Urinary bladder (tissue), 4 donors: Measurements from ENCODE around the gene CANX. TPM values are rescaled to one million over a fixed set of nuclear protein-coding genes. Genes with fewer than 3 reads are reported as not detected.
A peak's percentile ranks its signal among the peaks of the same experiment; 100 is the strongest.
"Not testable (repeated sequence)": the region's sequence is repeated elsewhere in the genome, so short reads cannot be mapped to it uniquely, and the experiment has no call there.

ENCODE experiments used
- DNase-seq: peaks from one replicate; pipeline ENCODE4 v3.0.0-alpha.2; 2015; ENCODE audit errors: extremely low spot score
- H3K27ac ChIP-seq: one replicate; pipeline ENCODE4 v1.5.1; 2013; ENCODE audit warnings: low read depth, mild to moderate bottlenecking, moderate library complexity
- H3K36me3 ChIP-seq: one replicate; pipeline ENCODE4 v1.6.1; 2013; ENCODE audit warnings: mild to moderate bottlenecking, moderate library complexity; ENCODE audit not compliant: insufficient read depth
- H3K4me1 ChIP-seq: one replicate; pipeline ENCODE4 v1.6.1; 2013; ENCODE audit warnings: mild to moderate bottlenecking, moderate library complexity; ENCODE audit not compliant: insufficient read depth
- H3K4me3 ChIP-seq: one replicate; pipeline ENCODE4 v1.5.1; 2013; ENCODE audit warnings: low read depth, low read length
- WGBS: extraction: QIAGEN DNeasy Blood & Tissue Kit; methylation state at CpG from one replicate; pipeline ENCODE4 v1.1.7; 2013; 5-methylcytosine and 5-hydroxymethylcytosine counted together
- polyA plus RNA-seq: library from polyadenylated mRNA; stranded (reverse); fragments of 200-250 nt; gene quantifications from one replicate; pipeline ENCODE4 v1.2.3, GENCODE V29; 2013
- total RNA-seq: library from RNA; depleted of rRNA; stranded (reverse); fragments of >200 nt; gene quantifications from one replicate; pipeline ENCODE4 v1.2.3, GENCODE V29; 2014
- donor health status: healthy with polysubstance abuse.
- donor health status: healthy.

Gene CANX, protein sequence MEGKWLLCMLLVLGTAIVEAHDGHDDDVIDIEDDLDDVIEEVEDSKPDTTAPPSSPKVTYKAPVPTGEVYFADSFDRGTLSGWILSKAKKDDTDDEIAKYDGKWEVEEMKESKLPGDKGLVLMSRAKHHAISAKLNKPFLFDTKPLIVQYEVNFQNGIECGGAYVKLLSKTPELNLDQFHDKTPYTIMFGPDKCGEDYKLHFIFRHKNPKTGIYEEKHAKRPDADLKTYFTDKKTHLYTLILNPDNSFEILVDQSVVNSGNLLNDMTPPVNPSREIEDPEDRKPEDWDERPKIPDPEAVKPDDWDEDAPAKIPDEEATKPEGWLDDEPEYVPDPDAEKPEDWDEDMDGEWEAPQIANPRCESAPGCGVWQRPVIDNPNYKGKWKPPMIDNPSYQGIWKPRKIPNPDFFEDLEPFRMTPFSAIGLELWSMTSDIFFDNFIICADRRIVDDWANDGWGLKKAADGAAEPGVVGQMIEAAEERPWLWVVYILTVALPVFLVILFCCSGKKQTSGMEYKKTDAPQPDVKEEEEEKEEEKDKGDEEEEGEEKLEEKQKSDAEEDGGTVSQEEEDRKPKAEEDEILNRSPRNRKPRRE
- total RNA-seq (422 TPM), polyA plus RNA-seq (195 TPM)

DNA sequence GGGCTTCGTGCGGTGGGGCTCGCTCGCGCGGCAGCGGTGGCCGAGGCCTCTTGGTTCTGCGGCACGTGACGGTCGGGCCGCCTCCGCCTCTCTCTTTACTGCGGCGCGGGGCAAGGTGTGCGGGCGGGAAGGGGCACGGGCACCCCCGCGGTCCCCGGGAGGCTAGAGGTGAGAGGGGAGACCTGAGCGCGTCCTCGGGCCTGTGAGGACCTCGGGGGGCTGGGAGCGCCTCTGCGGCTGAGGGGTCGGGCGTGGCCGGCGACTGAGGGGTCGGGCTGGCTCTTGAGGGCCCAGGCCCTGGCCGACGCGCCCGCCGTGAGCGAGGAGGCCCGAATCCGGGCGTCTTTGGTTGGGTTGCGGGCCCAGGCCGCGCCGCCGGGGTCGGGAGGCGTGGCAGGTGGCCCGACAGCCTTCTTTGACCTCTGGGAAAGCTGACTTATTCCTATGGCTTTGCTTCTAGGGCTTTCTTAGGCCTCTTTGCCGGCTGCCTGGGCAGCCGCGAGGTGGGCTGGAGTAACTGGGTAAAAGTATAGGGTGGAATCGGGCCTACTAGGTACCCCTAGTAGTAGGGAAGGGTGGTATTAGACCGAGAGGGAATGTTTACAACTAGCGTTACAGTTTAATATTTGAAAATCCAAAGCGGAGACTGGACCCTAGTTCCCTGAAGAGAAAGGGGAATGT lies at the start of gene CANX:
Gene CANX, plus strand, starts transcription at position 33 of the 681 bp plus-strand sequence. CDS start 6,715 bp downstream, outside the sequence.
- Histone ChIP-seq H3K4me3 (peak within 1 kb of the TSS; percentile 90), H3K36me3 (no peaks in the 10 kb centered on the region), H3K4me1 (peaks cover 5% of the 10 kb centered on the region), H3K27ac (peak within 1 kb of the TSS; percentile 96)
- WGBS: under 1% methylated on average over 58 of the region's 58 CpGs
- DNase-seq: no peak

DNA sequence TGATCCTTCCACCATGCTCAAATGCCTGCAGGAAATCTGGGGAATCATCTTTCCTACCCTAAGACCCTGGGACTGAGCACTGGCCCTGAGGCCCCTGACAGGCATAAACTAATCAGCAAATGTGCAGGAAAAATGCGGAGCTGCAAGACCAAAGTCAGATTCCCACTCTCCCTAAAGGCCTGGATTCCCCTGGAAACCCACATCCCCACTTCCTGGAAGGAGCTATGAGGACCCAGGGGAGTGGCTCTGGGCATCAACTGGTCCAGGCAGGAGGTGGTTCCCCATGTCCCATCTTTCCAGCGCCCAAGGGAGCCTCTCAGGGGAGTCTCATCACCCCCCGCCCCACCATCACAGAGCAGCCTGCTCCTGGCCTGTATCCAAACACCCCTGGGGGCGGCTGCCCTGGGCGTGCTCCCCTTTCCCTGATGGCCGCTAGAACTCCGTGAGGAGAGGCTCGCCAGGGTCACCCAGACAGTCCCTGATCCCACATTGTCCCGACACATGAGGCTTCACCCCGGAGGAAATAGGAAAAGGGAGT lies 49.5 kb upstream of the CANX start:
- not testable (repeated sequence) for DNase-seq, H3K4me1 ChIP-seq
- WGBS: 77% methylated on average over 10 of the region's 10 CpGs

DNA sequence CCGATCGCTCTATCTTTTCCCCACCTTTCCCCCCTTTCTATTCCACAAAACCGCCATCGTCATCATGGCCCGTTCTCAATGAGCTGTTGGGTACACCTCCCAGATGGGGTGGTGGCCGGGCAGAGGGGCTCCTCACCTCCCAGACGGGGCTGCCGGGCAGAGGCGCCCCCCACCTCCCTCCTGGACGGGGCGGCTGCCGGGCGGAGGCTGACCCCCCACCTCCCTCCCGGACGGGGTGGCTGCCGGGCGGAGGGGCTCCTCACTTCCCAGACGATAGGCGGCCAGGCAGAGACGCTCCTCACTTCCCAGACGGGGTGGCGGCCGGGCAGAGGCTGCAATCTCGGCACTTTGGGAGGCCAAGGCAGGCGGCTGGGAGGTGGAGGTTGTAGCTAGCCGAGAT lies 48.5 kb upstream of the CANX start:
- not testable (repeated sequence) for DNase-seq, H3K36me3 ChIP-seq, H3K4me1 ChIP-seq, H3K27ac ChIP-seq, H3K4me3 ChIP-seq
- WGBS: 93% methylated on average over 24 of the region's 26 CpGs

More for the DNA sequence above, 49.5 kb upstream of the CANX start:
- not testable (repeated sequence) for H3K36me3 ChIP-seq, H3K27ac ChIP-seq, H3K4me3 ChIP-seq

DNA sequence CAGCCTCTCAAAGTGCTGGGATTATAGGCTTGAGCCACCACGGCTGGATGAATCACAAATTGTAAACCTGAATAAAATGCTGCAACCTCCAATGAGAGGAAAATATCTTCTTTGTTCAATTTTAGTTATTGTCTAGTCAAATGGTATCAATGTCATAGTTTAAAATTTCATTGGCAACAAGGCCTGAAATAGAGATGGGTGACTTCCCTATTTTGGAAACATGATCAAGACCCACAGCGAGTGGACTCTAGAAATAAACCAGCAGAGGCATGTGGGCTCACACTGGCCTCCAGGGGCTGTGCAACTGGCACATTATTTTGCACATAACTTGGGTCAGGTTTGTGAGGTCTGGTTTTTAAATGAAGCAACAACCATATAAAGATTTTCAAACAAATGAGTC lies 45.6 kb upstream of the CANX start:
- H3K36me3 ChIP-seq, H3K4me3 ChIP-seq, H3K4me1 ChIP-seq, H3K27ac ChIP-seq, DNase-seq: not testable (repeated sequence)
- 68% methylated on average over 2 of the region's 2 CpGs for WGBS

DNA sequence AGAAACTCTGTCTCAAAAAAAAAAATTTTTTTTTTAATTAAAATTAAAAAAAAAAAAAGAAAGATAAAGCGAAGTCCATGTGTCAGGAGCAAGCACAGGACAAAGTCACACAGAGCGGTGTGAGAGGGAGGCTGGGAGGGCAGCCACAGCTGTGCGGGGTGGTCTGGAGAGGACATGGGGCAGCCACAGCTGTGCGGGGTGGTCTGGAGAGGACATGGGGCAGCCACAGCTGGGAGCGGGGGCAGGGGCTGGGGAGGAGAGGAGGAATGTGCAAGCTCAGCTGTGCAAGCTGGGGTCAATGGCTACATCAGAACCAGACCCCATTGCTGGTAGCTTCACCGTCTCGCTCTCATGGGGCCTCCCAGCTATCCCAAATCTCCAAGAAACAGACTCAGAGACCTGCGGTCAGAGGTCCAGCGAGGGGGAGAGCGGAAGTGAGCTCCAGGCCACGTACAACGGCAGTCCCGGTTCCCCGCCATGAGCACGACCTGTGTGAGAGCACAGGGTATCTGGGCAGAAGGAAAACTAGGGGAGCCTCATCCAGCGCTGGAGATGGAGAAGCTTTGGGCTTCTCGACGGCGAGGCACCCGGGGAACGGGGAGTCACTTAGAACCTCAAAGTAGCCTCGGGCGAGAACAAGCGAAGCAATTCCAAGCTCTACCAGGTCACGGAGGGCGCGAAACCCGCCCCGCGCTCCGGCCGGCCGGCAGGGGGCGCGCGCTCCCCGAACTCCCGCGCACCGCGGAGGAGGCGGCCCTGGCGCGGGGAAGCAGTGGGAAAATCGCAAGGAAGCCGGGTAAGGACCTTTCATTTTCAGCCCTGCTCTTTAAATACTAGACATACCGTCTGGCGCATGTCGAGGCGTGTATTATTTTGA lies 41.2 kb upstream of the CANX start:
- not testable (repeated sequence) for H3K36me3 ChIP-seq, DNase-seq, H3K4me3 ChIP-seq, H3K4me1 ChIP-seq, H3K27ac ChIP-seq
- WGBS: 21% methylated on average over 9 of the region's 50 CpGs

DNA sequence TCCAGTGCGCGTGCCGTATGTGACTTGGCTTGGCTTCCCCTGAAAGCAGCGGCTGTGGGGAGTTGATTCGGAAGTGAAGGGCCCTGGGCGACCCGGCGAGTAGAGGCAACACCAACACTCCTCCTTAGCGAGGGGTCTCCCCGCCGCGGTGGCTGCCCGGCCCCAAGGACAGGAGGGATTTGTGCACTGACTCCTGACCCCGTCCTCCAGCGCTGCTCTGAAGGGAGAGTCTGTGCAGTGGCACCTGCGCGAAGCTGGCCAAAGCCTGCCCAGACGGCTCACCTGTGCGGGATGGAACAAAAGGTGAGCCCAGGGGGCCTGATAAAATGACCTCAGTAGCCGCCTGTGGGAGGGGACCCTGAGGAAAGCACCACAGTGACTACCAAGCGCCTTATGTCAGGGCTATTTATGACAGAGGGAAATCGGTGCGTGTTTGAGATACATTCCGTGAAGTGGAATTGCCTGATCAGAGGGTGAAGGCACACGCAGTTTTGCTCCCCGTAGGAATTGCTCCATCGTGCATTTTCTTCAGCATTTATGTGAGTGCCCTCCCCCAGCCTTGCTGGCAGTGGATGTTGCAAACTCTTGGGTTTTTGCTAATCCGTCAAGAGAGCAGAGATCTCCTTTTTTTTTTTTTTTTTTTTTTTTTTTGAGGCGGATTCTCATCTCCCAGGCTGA lies 40.4 kb upstream of the CANX start:
- not testable (repeated sequence) for H3K4me1 ChIP-seq, H3K27ac ChIP-seq, H3K36me3 ChIP-seq, DNase-seq
- whole genome bisulfite sequencing: 11% methylated on average over 10 of the region's 29 CpGs
- peak overlapping the region; percentile 40 for H3K4me3 ChIP-seq

DNA sequence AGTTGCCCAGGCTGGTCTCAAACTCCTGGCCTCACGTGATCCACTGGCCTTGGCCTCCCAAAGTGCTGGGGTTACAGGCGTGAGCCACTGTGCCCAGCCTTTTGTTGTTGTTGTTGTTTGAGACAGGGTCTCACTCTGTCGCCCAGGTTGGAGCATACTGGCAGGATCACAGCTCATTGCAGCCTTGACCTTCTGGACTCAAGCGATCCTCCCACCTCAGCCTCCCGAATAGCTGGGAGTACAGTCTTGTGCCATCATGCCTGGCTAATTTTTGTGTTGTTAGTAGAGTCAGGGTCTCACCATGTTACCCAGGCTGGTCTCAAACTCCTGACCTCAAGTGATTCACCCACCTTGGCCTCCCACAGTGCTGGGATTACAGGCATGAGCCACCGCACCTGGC lies 37.1 kb upstream of the CANX start:
- DNase-seq, H3K27ac ChIP-seq, H3K4me1 ChIP-seq, H3K36me3 ChIP-seq, H3K4me3 ChIP-seq: not testable (repeated sequence)
- WGBS: 97% methylated on average over 6 of the region's 6 CpGs

DNA sequence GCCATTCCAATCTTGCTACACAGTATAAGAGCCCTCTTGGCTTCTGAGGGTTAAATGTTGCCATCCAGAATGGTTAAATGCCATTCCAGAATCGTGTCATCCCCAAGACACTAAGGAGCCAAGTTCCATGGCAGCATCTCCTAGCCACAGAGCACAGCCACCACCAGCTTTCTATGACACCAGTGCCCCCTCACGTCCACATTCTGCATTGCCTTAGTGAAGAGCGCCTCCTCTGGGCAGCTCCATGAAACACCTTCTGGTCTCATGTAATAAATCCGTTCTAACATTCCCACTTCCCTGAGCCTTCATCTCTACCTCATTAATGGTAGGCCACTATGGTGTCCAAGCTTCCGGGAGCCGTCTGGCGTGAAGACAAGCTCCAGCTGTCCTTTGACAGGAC lies 30.4 kb upstream of the CANX start:
- no peak for DNase-seq
- Histone ChIP-seq H3K27ac (no peak overlapping the region), H3K4me3 (no peak overlapping the region), H3K36me3 (peaks cover 2% of the 10 kb centered on the region), H3K4me1 (no peaks in the 10 kb centered on the region)
- WGBS: 37% methylated on average over 7 of the region's 7 CpGs

DNA sequence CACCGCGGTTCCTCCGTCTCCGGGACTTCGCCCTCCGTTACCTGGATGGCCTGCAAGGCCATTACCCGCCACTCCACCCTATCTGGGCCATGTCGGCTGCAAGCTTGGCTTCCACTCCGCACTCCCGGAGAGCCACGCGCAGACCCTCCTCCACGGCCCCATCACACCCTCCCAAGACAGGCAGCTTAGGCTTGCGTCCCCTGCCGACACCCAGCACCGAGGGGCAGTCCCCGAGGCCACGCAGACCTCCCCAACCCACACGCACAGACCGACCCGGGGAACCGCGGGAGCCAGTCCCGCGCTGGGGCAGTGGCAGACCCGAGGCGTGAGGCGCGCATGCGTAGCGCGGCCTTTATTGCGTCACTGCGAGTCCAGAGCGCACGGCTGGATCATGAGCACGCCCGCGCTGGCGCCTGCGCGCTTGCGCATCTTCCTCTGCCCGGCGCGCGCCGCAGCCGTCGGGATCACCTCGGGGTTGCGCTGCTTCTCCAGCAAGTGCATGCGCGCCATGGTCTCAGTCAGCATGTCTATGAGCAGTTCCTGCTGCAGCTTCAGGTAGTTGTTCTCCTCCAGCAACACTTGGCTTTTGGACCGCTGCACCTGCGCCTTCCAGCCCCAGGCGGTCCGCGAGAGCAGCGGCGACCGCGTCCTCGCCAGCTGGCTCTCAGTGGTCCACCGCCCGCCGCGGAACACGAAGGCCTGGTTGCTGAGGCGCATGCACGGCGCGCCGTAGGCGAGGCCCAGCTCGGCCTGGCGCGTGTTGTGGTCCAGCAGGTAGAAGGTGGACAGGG lies 20.3 kb upstream of the CANX start:
- peak overlapping the region; percentile 80 for H3K27ac ChIP-seq
- peak; percentile 79 for DNase-seq
- no peaks in the 10 kb centered on the region for H3K4me1 ChIP-seq
- peak overlapping the region; percentile 67 for H3K4me3 ChIP-seq
- under 1% methylated on average over 78 of the region's 78 CpGs for WGBS
- no peaks in the 10 kb centered on the region for H3K36me3 ChIP-seq

DNA sequence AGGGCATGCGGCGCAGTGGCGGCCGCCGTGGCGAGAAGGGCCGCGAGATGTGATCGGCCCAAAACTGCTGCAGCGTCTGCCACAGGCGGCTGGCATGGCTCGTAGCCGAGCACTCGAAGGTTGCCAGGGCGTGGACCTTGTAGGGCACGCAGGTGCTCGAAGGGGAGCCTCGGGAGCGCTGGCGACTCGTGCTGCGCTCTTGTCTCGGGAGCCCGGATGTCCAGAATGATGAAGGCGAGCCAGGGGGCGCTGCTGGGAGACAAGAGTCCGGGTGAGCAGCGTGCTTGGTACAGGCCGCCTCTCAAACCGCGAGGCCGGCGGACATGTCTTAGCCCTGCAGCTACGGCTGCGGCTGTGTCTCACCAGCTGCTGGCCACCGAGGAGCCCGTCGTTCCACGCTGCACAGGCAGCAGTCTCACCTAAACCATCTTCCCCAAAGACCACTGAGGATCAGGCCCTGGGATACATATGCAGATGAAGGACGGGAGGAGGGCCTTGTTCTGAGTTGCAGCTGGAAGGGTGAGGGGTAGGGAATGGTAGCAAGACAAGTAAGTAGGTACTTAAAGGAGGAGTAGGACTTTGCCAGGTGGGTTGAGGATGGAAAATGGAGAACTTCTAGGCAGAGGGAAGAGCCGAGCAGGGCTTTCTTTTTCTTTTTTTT lies 19.6 kb upstream of the CANX start:
- 16% methylated on average over 41 of the region's 41 CpGs for WGBS
- Histone ChIP-seq H3K27ac (no peak overlapping the region), H3K36me3 (no peaks in the 10 kb centered on the region), H3K4me1 (no peaks in the 10 kb centered on the region), H3K4me3 (peak overlapping the region; percentile 67)
- no peak for DNase-seq

DNA sequence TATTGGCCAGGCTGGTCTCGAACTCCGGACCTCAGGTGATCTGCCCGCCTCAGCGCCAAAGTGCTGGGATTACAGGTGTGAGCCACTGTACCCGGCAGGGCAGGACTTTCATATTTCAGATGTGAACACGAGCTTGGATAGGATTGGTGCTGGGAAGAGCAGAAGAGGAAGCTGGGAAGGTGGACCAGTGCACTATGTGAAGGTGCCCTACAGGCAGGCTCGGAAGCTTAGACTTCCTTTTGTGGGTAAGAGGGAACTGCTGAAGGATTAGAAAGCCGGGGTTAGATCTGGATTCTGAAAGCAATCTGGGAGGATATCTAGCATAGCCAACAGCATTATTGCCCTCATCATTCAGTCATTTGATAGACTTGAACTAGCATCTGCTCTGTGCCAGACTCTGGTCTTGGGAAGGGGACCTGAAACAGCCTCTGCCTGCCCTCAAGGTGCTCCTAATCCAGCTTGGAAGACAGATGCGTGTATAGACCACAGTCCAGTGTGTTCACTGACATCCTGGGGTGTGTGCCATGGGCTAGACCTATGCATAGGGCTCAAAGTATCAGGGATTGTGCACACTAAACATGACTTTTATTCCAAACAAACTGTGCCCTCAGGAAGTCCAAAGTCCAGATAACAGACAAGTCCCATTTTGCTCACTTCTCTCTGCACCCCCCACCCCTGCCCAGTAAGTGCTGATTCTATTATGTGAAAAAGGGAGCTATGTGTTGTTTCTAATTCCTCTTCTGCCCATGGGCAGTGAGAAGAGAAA lies 18.6 kb upstream of the CANX start:
- H3K4me1 ChIP-seq: no peaks in the 10 kb centered on the region
- WGBS: 89% methylated on average over 9 of the region's 9 CpGs
- H3K36me3 ChIP-seq: no peaks in the 10 kb centered on the region
- DNase-seq: no peak
- H3K27ac ChIP-seq: no peak overlapping the region
- H3K4me3 ChIP-seq: no peak overlapping the region
